ENCODE data around the gene MARCHF11. TPM values are rescaled to one million over a fixed set of nuclear protein-coding genes. Genes with fewer than 3 reads are reported as not detected.

The MARCHF11 gene
- total RNA-seq, 2 donors from 2014 or later: 0.24 to 0.33 TPM

- Histone ChIP-seq H3K27ac (no peak overlapping the region), H3K4me1 (no peaks in the 10 kb centered on the region), H3K27me3 (no peaks in the 10 kb centered on the region), H3K36me3 (no peaks in the 10 kb centered on the region), H3K9me3 (no peaks in the 10 kb centered on the region), H3K4me3 (no peak overlapping the region)
- TF ChIP-seq CTCF (IDR thresholded peaks at IDR 0.05): no peak
- DNase-seq (ENCODE audit: low spot score): no peak
These were observed 71.2 kb downstream of the MARCHF11 start for GRCh38 chr5:16108418-16108817.

- TF ChIP-seq CTCF (IDR thresholded peaks at IDR 0.05): no peak
- no peaks in the 10 kb centered on the region for H3K36me3 ChIP-seq
- H3K27me3 ChIP-seq: no peaks in the 10 kb centered on the region
- no peak overlapping the region for H3K27ac ChIP-seq
- peaks cover 0 to 8% of the 10 kb centered on the region in 2 donors for H3K9me3 ChIP-seq
- no peak overlapping the region for H3K4me3 ChIP-seq
- no peak for DNase-seq (ENCODE audit: low spot score)
- no peaks in the 10 kb centered on the region for H3K4me1 ChIP-seq
These were observed 74.6 kb downstream of the MARCHF11 start for GRCh38 chr5:16104961-16105360.

GRCh38 chr5:16095612-16096011 lies 84.0 kb downstream of the MARCHF11 start:
- no peaks in the 10 kb centered on the region for H3K27me3 ChIP-seq
- H3K4me3 ChIP-seq: no peak overlapping the region
- TF ChIP-seq CTCF (IDR thresholded peaks at IDR 0.05): no peak
- H3K27ac ChIP-seq: no peak overlapping the region
- DNase-seq (ENCODE audit: low spot score): no peak
- H3K9me3 ChIP-seq: no peaks in the 10 kb centered on the region
- H3K4me1 ChIP-seq: peaks cover 0 to 7% of the 10 kb centered on the region in 2 donors
- no peaks in the 10 kb centered on the region for H3K36me3 ChIP-seq

- DNase-seq (ENCODE audit: low spot score): no peak
- H3K4me1 ChIP-seq: peaks cover 0 to 2% of the 10 kb centered on the region in 2 donors
- H3K4me3 ChIP-seq: no peak overlapping the region
- H3K9me3 ChIP-seq: no peaks in the 10 kb centered on the region
- H3K36me3 ChIP-seq: no peaks in the 10 kb centered on the region
- H3K27ac ChIP-seq: no peak overlapping the region
- no peak for TF ChIP-seq CTCF (IDR thresholded peaks at IDR 0.05)
- no peaks in the 10 kb centered on the region for H3K27me3 ChIP-seq
These were observed 89.3 kb downstream of the MARCHF11 start for GRCh38 chr5:16090270-16090669.

GRCh38 chr5:16082982-16083381 lies 96.6 kb downstream of the MARCHF11 start:
- TF ChIP-seq CTCF (IDR thresholded peaks at IDR 0.05): no peak
- Histone ChIP-seq H3K4me3 (no peak overlapping the region), H3K27ac (no peak overlapping the region), H3K36me3 (no peaks in the 10 kb centered on the region), H3K9me3 (no peaks in the 10 kb centered on the region), H3K27me3 (no peaks in the 10 kb centered on the region), H3K4me1 (no peaks in the 10 kb centered on the region)
- no peak for DNase-seq (ENCODE audit: low spot score)

GRCh38 chr5:16082053-16082452 lies 97.5 kb downstream of the MARCHF11 start:
- Histone ChIP-seq H3K27ac (no peak overlapping the region), H3K27me3 (no peaks in the 10 kb centered on the region), H3K9me3 (no peaks in the 10 kb centered on the region), H3K4me3 (no peak overlapping the region), H3K4me1 (no peaks in the 10 kb centered on the region), H3K36me3 (no peaks in the 10 kb centered on the region)
- TF ChIP-seq CTCF (IDR thresholded peaks at IDR 0.05): no peak
- DNase-seq (ENCODE audit: low spot score): no peak
